ENCODE results near the gene LRP6. TPM values are rescaled to one million over a fixed set of nuclear protein-coding genes. Genes with fewer than 3 reads are reported as not detected.

Gene LRP6
- total and polyA plus RNA-seq, 2 experiments from 2014 or later, result 29.1 to 73.8 TPM

DNA sequence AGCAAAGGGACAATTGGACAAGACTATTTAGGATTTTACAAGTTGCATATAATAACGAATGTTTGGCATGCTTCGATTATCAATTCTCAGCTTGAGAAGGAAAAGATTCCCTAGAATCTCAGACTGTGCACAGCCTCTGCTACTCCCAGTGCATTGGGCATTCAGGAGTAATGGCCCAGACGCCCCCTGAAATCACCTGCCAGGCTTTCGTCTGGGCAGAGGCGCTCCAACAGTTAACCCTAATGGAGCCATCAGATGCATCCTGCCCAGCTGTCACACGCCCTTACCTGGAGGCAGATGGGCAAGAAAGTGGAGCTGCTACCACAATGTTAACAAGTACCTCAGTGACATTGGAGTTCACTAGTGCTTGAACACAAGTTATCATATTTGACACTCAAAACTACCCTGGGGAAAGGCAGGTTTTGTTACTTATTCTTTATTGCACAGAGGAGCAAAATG, 927 bp upstream of the LRP6 start (continued):
- TF ChIP-seq, protein P1, sequence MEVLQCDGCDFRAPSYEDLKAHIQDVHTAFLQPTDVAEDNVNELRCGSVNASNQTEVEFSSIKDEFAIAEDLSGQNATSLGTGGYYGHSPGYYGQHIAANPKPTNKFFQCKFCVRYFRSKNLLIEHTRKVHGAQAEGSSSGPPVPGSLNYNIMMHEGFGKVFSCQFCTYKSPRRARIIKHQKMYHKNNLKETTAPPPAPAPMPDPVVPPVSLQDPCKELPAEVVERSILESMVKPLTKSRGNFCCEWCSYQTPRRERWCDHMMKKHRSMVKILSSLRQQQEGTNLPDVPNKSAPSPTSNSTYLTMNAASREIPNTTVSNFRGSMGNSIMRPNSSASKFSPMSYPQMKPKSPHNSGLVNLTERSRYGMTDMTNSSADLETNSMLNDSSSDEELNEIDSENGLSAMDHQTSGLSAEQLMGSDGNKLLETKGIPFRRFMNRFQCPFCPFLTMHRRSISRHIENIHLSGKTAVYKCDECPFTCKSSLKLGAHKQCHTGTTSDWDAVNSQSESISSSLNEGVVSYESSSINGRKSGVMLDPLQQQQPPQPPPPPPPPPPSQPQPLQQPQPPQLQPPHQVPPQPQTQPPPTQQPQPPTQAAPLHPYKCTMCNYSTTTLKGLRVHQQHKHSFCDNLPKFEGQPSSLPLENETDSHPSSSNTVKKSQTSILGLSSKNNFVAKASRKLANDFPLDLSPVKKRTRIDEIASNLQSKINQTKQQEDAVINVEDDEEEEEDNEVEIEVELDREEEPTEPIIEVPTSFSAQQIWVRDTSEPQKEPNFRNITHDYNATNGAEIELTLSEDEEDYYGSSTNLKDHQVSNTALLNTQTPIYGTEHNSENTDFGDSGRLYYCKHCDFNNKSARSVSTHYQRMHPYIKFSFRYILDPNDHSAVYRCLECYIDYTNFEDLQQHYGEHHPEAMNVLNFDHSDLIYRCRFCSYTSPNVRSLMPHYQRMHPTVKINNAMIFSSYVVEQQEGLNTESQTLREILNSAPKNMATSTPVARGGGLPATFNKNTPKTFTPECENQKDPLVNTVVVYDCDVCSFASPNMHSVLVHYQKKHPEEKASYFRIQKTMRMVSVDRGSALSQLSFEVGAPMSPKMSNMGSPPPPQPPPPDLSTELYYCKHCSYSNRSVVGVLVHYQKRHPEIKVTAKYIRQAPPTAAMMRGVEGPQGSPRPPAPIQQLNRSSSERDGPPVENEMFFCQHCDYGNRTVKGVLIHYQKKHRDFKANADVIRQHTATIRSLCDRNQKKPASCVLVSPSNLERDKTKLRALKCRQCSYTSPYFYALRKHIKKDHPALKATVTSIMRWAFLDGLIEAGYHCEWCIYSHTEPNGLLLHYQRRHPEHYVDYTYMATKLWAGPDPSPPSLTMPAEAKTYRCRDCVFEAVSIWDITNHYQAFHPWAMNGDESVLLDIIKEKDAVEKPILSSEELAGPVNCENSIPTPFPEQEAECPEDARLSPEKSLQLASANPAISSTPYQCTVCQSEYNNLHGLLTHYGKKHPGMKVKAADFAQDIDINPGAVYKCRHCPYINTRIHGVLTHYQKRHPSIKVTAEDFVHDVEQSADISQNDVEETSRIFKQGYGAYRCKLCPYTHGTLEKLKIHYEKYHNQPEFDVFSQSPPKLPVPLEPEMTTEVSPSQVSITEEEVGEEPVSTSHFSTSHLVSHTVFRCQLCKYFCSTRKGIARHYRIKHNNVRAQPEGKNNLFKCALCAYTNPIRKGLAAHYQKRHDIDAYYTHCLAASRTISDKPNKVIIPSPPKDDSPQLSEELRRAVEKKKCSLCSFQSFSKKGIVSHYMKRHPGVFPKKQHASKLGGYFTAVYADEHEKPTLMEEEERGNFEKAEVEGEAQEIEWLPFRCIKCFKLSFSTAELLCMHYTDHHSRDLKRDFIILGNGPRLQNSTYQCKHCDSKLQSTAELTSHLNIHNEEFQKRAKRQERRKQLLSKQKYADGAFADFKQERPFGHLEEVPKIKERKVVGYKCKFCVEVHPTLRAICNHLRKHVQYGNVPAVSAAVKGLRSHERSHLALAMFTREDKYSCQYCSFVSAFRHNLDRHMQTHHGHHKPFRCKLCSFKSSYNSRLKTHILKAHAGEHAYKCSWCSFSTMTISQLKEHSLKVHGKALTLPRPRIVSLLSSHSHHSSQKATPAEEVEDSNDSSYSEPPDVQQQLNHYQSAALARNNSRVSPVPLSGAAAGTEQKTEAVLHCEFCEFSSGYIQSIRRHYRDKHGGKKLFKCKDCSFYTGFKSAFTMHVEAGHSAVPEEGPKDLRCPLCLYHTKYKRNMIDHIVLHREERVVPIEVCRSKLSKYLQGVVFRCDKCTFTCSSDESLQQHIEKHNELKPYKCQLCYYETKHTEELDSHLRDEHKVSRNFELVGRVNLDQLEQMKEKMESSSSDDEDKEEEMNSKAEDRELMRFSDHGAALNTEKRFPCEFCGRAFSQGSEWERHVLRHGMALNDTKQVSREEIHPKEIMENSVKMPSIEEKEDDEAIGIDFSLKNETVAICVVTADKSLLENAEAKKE (CRISPR knock-in tag; IDR thresholded peaks at IDR 0.05), result no peak
- TF ChIP-seq STAT1 (IDR thresholded peaks at IDR 0.05; ENCODE audit: unreplicated experiment) (no peak), JUNB (IDR thresholded peaks at IDR 0.05; ENCODE audit: unreplicated experiment) (no peak), POLR2AphosphoS5 (IDR thresholded peaks at IDR 0.05; ENCODE audit: low read depth) (no peak), NANOG (IDR thresholded peaks at IDR 0.05; ENCODE audit: borderline replicate concordance) (no peak), EZH2 (IDR thresholded peaks at IDR 0.05; ENCODE audit: low read depth, unreplicated experiment) (no peak), ZNF114 (CRISPR knock-in tag; IDR thresholded peaks at IDR 0.05) (no peak), CTCF (conservative IDR thresholded peaks at IDR 0.05; ENCODE audit: low read depth in 2 of 2) (no peak), EZH2phosphoT487 (IDR thresholded peaks at IDR 0.05; ENCODE audit: unreplicated experiment) (no peak), ZNF331 (CRISPR knock-in tag; IDR thresholded peaks at IDR 0.05; ENCODE audit: low read depth) (no peak)
- TF ChIP-seq, protein P2, sequence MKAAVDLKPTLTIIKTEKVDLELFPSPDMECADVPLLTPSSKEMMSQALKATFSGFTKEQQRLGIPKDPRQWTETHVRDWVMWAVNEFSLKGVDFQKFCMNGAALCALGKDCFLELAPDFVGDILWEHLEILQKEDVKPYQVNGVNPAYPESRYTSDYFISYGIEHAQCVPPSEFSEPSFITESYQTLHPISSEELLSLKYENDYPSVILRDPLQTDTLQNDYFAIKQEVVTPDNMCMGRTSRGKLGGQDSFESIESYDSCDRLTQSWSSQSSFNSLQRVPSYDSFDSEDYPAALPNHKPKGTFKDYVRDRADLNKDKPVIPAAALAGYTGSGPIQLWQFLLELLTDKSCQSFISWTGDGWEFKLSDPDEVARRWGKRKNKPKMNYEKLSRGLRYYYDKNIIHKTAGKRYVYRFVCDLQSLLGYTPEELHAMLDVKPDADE (IDR thresholded peaks at IDR 0.05), result no peak
